ENCODE measurements around the gene ZNF699. TPM values are rescaled to one million over a fixed set of nuclear protein-coding genes. Genes with fewer than 3 reads are reported as not detected.

The ZNF699 gene
- total RNA-seq, 6 donors from 2014 or later: 6.8 to 20.2 (median 15.9) TPM

DNA sequence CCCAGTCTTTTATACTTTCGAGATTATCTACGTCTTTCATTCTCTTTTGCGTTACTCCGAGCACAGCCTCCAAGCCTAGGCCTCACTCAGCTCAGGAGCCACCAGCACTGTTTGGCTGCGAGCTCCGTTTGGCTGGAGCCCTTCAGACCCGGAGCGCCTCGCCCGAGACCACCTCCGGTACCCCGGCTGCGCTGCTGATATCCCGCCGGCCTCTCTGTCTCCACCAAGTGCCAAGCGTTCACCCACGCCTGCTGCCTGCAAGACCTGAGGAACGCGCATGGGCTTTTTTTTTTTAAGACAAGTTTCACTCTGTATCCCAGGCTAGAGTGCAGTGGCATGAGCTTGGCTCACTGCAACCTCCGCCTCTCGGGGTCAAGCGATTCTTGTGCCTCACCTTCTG lies 39.0 kb upstream of the ZNF699 start:
- Histone ChIP-seq H3K4me3 (no peak overlapping the region), H3K9me3 (peaks cover 86 to 99% (median 97%) of the 10 kb centered on the region in 4 donors), H3K36me3 (peaks cover 0 to 28% (median 6%) of the 10 kb centered on the region in 4 donors), H3K27me3 (no peaks in the 10 kb centered on the region), H3K4me1 (no peaks in the 10 kb centered on the region), H3K27ac (no peak overlapping the region)
- ATAC-seq (ENCODE audit: low FRiP score in 2 of 2): no peak
- 97 to 98% methylated on average over 22 of the region's 22 CpGs for WGBS, 2 donors
- DNase-seq: peak in 1 of 2 donors; percentile 41
- TF ChIP-seq, protein P1, sequence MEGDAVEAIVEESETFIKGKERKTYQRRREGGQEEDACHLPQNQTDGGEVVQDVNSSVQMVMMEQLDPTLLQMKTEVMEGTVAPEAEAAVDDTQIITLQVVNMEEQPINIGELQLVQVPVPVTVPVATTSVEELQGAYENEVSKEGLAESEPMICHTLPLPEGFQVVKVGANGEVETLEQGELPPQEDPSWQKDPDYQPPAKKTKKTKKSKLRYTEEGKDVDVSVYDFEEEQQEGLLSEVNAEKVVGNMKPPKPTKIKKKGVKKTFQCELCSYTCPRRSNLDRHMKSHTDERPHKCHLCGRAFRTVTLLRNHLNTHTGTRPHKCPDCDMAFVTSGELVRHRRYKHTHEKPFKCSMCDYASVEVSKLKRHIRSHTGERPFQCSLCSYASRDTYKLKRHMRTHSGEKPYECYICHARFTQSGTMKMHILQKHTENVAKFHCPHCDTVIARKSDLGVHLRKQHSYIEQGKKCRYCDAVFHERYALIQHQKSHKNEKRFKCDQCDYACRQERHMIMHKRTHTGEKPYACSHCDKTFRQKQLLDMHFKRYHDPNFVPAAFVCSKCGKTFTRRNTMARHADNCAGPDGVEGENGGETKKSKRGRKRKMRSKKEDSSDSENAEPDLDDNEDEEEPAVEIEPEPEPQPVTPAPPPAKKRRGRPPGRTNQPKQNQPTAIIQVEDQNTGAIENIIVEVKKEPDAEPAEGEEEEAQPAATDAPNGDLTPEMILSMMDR (IDR thresholded peaks at IDR 0.05): no peak
- no peak for TF ChIP-seq EP300 (IDR thresholded peaks at IDR 0.05)
- no peak for TF ChIP-seq POLR2AphosphoS5 (IDR thresholded peaks at IDR 0.05)
- TF ChIP-seq POLR2A (IDR thresholded peaks at IDR 0.05): no peak

DNA sequence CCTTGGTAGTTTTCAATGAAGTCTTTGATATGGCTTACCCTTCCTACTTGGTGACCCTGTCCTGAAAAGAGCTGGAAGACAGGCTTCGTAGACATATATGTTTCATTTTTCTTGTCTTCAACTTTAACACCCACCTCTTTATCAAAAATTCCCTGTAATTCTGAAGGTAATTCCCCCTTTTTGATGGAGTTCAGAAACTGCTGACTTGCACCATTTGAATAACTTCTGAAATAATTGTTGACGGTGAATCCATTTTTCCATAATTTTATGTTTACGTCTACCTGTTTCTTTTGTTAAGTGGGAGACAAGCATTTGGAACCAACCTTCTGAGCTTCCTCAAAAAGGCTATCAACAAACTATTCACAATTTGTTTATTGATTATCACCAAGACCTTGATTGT lies 38.6 kb upstream of the ZNF699 start:
- no peaks in the 10 kb centered on the region for H3K4me1 ChIP-seq
- 96 to 98% methylated on average over 3 of the region's 3 CpGs for WGBS, 2 donors
- no peaks in the 10 kb centered on the region for H3K27me3 ChIP-seq
- peaks cover 0 to 32% (median 11%) of the 10 kb centered on the region in 4 donors for H3K36me3 ChIP-seq
- no peak for TF ChIP-seq EP300 (IDR thresholded peaks at IDR 0.05)
- no peak for TF ChIP-seq POLR2AphosphoS5 (IDR thresholded peaks at IDR 0.05)
- TF ChIP-seq, protein P1 (IDR thresholded peaks at IDR 0.05): no peak
- TF ChIP-seq POLR2A (IDR thresholded peaks at IDR 0.05): no peak
- H3K27ac ChIP-seq: no peak overlapping the region
- no peak for DNase-seq
- H3K9me3 ChIP-seq: peaks cover 89 to 99% (median 97%) of the 10 kb centered on the region in 4 donors
- ATAC-seq (ENCODE audit: low FRiP score in 2 of 2): no peak
- H3K4me3 ChIP-seq: no peak overlapping the region

DNA sequence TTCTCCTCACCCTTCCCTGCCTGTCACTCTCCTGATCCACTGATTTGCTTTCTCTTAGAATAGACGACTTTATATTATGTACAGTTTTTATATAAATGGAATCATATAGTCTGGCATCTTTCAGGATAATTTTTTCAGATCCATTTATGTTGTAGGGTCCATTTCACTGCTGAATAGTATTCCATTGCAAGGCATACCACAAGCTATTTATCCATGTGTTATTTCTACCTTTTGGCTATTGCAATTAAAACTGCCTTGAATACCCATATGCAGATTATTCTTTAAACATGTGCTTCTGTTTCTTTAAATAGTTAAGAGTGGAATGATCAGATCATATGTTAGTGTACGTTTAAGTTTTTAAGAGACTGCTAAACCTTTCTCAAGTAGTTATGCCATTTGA lies 35.4 kb upstream of the ZNF699 start:
- ATAC-seq (ENCODE audit: low FRiP score in 2 of 2) (no peak), DNase-seq (no peak)
- TF ChIP-seq, protein P1 (IDR thresholded peaks at IDR 0.05): no peak
- no peak for TF ChIP-seq EP300 (IDR thresholded peaks at IDR 0.05)
- no peak for TF ChIP-seq POLR2AphosphoS5 (IDR thresholded peaks at IDR 0.05)
- no peak for TF ChIP-seq POLR2A (IDR thresholded peaks at IDR 0.05)
- Histone ChIP-seq H3K27ac (no peak overlapping the region), H3K9me3 (peaks cover 96 to 100% (median 98%) of the 10 kb centered on the region in 4 donors), H3K4me3 (no peak overlapping the region), H3K27me3 (no peaks in the 10 kb centered on the region), H3K36me3 (peaks cover 10 to 52% (median 36%) of the 10 kb centered on the region in 4 donors), H3K4me1 (no peaks in the 10 kb centered on the region)
- 93 to 96% methylated on average over 2 of the region's 2 CpGs for WGBS, 2 donors

DNA sequence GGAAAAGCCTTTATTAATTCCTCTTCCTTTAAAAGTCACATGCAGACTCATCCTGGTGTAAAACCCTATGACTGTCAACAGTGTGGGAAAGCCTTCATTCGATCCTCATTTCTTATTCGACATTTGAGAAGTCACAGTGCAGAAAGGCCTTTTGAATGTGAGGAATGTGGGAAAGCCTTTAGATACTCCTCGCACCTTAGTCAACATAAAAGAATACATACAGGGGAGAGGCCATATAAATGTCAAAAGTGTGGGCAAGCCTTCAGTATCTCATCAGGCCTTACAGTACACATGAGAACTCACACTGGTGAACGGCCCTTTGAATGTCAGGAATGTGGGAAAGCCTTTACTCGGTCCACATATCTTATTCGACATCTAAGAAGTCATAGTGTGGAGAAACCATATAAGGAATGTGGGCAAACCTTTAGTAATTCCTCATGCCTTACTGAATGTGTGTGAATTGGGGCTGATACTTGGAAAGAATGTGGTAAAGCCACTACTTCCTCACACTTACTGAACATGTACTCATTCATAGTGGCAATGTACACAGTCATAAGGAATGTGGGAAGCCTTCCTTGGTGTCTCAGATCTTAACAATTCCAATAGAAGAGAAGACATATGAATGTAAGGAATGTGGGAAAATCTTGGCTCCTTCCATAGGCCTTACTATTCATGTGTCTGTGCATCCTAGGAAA lies 33.1 kb upstream of the ZNF699 start:
- Histone ChIP-seq H3K9me3 (peaks cover 95 to 100% (median 99%) of the 10 kb centered on the region in 4 donors), H3K4me3 (no peak overlapping the region), H3K36me3 (peaks cover 10 to 68% (median 54%) of the 10 kb centered on the region in 4 donors), H3K27me3 (no peaks in the 10 kb centered on the region), H3K27ac (no peak overlapping the region), H3K4me1 (no peaks in the 10 kb centered on the region)
- ATAC-seq (ENCODE audit: low FRiP score in 2 of 2) (no peak), DNase-seq (no peak)
- no peak for TF ChIP-seq POLR2AphosphoS5 (IDR thresholded peaks at IDR 0.05)
- TF ChIP-seq EP300 (IDR thresholded peaks at IDR 0.05): no peak
- TF ChIP-seq, protein P1 (IDR thresholded peaks at IDR 0.05): no peak
- no peak for TF ChIP-seq POLR2A (IDR thresholded peaks at IDR 0.05)
- WGBS, 2 donors: 95% methylated on average over 6 of the region's 6 CpGs

DNA sequence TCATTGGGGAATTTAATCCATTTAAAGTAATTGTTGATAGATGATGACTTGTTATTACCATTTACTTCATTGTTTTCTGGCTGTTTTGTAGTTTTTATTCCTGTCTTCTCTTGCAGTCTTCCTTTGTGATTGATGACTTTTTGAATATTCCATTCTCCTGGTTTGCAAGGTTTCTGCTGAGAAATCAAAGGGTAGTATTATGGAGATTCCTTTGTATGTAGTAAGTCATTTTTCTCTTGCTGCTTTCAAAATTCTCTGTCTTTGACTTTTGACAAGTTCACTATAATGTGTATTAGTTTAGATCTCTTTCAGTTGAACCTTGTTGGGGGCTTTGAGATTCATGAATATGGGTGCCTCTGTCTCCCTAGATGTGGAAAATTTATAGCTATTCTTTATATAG lies 20.4 kb upstream of the ZNF699 start:
- ATAC-seq (ENCODE audit: low FRiP score in 2 of 2) (no peak), DNase-seq (no peak)
- no peak overlapping the region for H3K27ac ChIP-seq
- H3K36me3 ChIP-seq: peaks cover 0 to 45% (median 30%) of the 10 kb centered on the region in 4 donors
- no peak overlapping the region for H3K4me3 ChIP-seq
- peaks cover 48 to 90% (median 86%) of the 10 kb centered on the region in 4 donors for H3K9me3 ChIP-seq
- H3K27me3 ChIP-seq: no peaks in the 10 kb centered on the region
- H3K4me1 ChIP-seq: peaks cover 0 to under 1% (median under 1%) of the 10 kb centered on the region in 4 donors
- TF ChIP-seq POLR2AphosphoS5 (IDR thresholded peaks at IDR 0.05) (no peak), EP300 (IDR thresholded peaks at IDR 0.05) (no peak), POLR2A (IDR thresholded peaks at IDR 0.05) (no peak)
- TF ChIP-seq, protein P1 (IDR thresholded peaks at IDR 0.05): no peak
